Nucleus accumbens (tissue), 56 donors: Measurements from ENCODE around the gene FCHSD2.
"Not testable (repeated sequence)": the region's sequence is repeated elsewhere in the genome, so short reads cannot be mapped to it uniquely, and the experiment has no call there.

Source experiments
- DNase-seq, 56 donors: peaks; one replicate each; lab custom pipeline; 2025; lab: John Stamatoyannopoulos, UW

Gene FCHSD2

GRCh38 chr11:72814286-72815109 is 327.6 kb downstream of the FCHSD2 start, which contains the start of gene ATG16L2:
ATG16L2 (plus strand) TSS chr11:72814411; CDS start chr11:72814446, 35 bp downstream.
- peak in 46 of 56 donors; percentile 64 to 97 (median 89) for DNase-seq

GRCh38 chr11:72813740-72814285 is 328.3 kb downstream of the FCHSD2 start:
- peak in 54 of 56 donors; percentile 60 to 97 (median 88) for DNase-seq

- DNase-seq, result peak in 9 of 56 donors; percentile 28 to 50 (median 41)
Observed at GRCh38 chr11:72812967-72813739, 329.0 kb downstream of the FCHSD2 start.

GRCh38 chr11:72812604-72812966 is 329.5 kb downstream of the FCHSD2 start:
- no peak for DNase-seq

DNA sequence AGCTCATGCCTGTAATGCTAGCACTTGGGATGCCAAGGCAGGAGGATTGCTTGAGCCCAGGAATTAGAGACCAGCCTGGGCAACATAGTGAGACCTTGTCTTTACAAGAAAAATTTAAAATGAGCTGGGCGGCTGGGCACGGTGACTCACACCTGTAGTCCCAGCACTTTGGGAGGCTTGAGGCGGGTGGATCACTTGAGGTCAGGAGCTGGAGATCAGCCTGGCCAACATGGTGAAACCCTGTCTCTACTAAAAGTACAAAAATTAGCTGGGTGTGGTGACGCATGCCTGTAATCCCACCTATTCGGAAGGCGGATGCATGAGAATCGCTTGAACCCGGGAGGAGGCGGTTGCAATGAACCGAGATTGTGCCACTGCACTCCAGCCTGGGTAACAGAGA is 330.4 kb downstream of the FCHSD2 start:
- DNase-seq, result not testable (repeated sequence)

GRCh38 chr11:72808331-72808798 is 333.8 kb downstream of the FCHSD2 start:
- no peak for DNase-seq

- DNase-seq, result no peak
Observed at GRCh38 chr11:72807792-72808191, 334.3 kb downstream of the FCHSD2 start.

- DNase-seq, result no peak
Observed at GRCh38 chr11:72807021-72807693, 335.0 kb downstream of the FCHSD2 start.

- DNase-seq, result not testable (repeated sequence)
Observed at GRCh38 chr11:72806378-72806777, 335.7 kb downstream of the FCHSD2 start.

GRCh38 chr11:72805216-72805615 is 336.9 kb downstream of the FCHSD2 start:
- no peak for DNase-seq

GRCh38 chr11:72802822-72803221 is 339.3 kb downstream of the FCHSD2 start:
- DNase-seq, result no peak

DNA sequence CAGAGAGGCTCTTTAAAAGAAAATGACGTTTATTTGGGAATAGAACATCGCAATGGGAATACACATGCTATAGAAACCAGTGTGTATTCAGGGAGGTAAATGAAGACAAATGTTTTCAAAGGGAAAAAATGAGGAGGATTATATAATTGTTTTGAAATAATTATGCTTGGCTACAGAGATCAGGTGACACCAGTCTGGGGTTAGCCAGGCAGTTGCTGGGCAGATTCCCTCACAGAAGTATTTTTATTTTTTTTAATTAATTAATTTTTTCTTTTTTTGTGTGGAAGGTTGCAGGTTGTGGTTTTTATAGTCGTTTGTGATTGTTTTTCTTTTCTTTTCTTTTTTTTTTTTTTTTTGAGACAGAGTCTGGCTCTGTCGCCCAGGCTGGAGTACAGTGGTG is 342.7 kb downstream of the FCHSD2 start:
- no peak for DNase-seq

DNA sequence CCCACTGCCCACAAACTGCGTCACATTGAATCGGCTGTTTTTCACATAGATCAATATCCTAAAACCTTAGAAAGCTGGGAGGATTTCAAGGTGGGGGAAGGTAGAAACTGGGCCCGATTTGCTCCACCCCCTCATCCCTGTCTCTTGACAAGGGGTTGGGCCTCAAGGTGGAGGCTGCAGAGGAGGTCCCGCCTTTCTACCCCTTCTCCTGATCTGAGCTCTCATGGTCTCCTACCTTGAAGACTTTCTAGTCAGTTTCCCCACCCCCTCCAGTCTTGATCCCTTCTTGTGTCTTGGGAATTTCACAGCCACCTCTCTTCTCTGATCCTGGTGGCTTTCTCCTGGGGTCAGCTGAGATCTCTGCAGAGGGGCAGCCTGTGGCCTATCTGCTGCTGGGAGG is 343.8 kb downstream of the FCHSD2 start:
- DNase-seq, result no peak

DNA sequence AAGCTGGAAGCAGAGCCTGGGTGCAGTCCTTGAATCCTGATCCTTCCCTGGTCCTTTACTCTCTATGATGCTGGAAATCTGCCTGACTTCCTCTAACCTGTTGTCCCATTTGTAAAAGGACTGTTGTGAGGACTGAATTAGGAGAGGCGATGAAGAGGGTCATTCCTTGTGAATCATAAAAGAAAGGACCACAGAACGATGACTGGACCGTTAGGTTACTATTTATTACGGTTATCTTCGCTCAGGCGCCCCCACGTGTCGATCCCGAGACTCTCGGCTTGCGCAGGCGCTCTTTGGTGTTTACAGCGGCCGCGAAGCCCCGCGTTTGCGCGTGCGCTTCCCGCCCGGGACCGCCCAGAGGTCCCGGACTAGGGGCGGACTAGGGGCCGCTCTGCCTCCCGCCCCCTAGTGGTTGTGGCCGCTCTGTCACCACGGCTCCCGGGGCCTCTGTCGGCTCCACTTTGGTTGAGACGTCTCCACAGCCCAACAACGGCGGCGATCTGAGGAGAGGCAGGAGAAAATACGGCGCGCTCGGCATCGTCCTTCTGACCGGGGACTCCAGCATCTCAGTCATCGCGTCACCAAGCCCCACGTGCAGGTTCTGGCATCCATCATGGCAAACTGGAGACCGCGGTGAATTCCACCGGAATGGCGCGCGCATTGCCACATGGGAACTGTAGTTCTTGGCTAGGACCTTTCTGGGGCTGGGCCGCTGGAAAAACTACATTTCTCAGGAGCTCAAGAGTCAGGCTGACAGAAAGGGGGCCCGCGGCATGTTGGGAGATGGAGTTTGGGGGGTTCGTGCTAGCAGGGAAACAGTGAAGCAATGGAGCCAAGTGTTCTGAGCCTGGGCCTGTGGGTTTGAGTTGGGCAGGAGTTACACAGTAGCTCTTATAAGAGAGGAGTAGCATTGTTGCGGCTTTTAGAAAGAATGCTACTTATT is 348.4 kb downstream of the FCHSD2 start, which contains the start of gene STARD10:
TSS of gene STARD10 (minus strand) at position 623 of the 943 bp plus-strand sequence. CDS start 12,866 bp downstream, outside the sequence.
- DNase-seq, result peak; percentile 75 to 100 (median 98)

DNA sequence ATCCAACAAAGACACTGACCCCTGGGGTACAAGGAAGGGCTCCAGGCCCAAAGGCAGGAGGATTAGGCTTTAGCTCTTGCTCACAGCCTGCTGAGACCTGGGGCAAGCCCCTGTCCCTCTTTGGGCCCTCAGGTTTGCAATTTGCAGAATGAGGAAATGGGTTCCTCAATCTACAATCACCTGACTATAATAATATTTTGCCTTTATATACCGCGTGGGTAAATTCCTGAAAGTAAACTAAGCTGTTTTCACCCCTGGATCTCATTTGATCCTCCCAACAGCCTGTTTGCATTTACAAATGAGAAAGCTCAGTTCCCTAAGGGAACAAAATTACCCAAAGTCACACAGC is 349.1 kb downstream of the FCHSD2 start:
- no peak for DNase-seq

- DNase-seq, result no peak
Observed at GRCh38 chr11:72792437-72793021, 349.6 kb downstream of the FCHSD2 start.

GRCh38 chr11:72791228-72791627 is 350.9 kb downstream of the FCHSD2 start:
- DNase-seq, result not testable (repeated sequence)

- DNase-seq, result peak in 27 of 56 donors; percentile 9 to 81 (median 47)
Observed at GRCh38 chr11:72789493-72790131, 352.5 kb downstream of the FCHSD2 start.
